ENCODE data around the gene MICAL3. TPM values are rescaled to one million over a fixed set of nuclear protein-coding genes. Genes with fewer than 3 reads are reported as not detected.

MICAL3 gene
- total and polyA plus RNA-seq, 2 experiments from 2014 or later = 6.1 to 25.1 TPM

DNA sequence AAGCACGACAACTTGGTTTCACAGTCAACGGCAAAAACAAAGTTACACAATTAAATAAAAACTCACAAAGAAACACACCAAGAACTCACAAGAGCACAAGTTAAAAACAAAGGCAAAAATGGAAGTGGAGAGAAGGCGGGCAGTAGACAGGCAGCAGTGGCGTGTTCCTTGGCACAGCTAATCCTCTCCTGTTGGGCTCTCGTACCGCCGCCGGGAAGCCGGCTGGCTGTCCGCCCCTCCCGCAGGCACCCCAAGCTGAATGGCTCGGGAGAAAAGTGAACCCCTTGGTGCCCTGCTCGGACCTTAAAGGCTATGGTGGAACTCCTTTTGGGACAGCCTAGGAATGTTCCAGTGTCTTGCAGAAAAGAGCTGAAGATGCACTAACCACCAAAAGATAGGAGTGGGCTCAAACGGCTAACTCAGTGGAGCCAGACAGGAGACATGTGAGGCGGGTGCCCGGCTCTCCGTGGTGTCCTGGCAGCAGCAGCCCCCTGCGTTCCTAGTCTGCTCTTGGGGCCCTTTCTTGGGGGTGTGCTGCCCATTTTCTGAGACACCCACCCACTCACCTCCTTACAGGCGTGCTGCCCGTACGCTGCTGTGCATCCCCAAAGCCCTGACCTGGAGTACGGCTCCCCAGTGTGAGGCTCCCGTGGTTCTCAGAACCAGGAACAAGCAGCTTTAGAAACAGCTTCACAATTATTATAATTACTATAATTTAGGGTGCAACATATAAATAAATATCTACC lies 164.0 kb downstream of the MICAL3 start:
- 97 to 98% methylated on average over 23 of the region's 23 CpGs for WGBS, 2 experiments (ENCODE audit: low coverage in 1 of 2, low lambda C conversion rate in 2 of 2, missing lambda C conversion rate in 2 of 2)
- no peak overlapping the region for H3K4me2 ChIP-seq (ENCODE audit: unreplicated experiment)
- H2AFZ ChIP-seq = no peak overlapping the region
- no peaks in the 10 kb centered on the region for H3K4me1 ChIP-seq (ENCODE audit: insufficient read depth)
- no peaks in the 10 kb centered on the region for H4K20me1 ChIP-seq (ENCODE audit: insufficient read depth)
- in situ Hi-C loops (cut with MboI) = no loop called here
- DNase-seq = no peak
- peaks cover 4% of the 10 kb centered on the region; the same call in 1 of the 2 replicates for H3K36me3 ChIP-seq (ENCODE audit: low read depth)
- no peak overlapping the region for H3K27ac ChIP-seq
- no peaks in the 10 kb centered on the region for H3K27me3 ChIP-seq (replicated peaks; ENCODE audit: insufficient read depth)
- H3K9me2 ChIP-seq (ENCODE audit: insufficient read depth) = no peaks in the 10 kb centered on the region
- H3F3A ChIP-seq (ENCODE audit: insufficient read depth) = no peaks in the 10 kb centered on the region
- no peak overlapping the region for H3K4me3 ChIP-seq
- no peaks in the 10 kb centered on the region for H3K79me2 ChIP-seq (ENCODE audit: insufficient read depth)
- H3K9me3 ChIP-seq (ENCODE audit: low read depth) = no peaks in the 10 kb centered on the region
- no peak overlapping the region for H3K9ac ChIP-seq
- TF ChIP-seq EZH2phosphoT487 (IDR thresholded peaks at IDR 0.05; ENCODE audit: insufficient read depth, low read depth) (no peak), EZH2 (IDR thresholded peaks at IDR 0.05; ENCODE audit: insufficient read depth, poor library complexity, severe bottlenecking) (no peak)

DNA sequence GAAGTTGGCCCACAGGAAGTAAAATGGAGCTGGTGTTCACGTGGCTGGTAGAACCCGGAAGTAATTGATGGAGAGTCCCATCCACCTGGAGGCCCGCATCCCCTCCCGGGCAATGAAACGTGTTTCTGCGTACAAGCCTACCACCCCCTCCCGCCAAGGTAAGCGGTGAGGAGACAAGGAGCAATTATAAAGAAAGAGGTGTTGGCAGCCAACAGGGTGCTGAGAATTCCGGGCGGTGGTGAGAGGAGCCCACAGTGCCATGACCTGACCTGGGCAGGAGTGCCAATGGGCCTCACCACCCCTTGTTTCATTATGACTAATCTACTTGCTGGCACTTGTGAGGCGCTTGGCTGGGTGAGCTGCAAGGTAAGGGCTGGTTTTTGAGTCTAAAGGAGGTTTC lies 166.3 kb downstream of the MICAL3 start:
- no peak for DNase-seq
- 0 out of 2 replicates have a peak, but pooled peaks cover 4% of the 10 kb centered on the region for H3K36me3 ChIP-seq (ENCODE audit: low read depth)
- H4K20me1 ChIP-seq (ENCODE audit: insufficient read depth) = no peaks in the 10 kb centered on the region
- H3K27ac ChIP-seq = no peak overlapping the region
- in situ Hi-C loops (cut with MboI) = no loop called here
- no peak overlapping the region for H3K4me2 ChIP-seq (ENCODE audit: unreplicated experiment)
- 95 to 96% methylated on average over 11 of the region's 11 CpGs for WGBS, 2 experiments (ENCODE audit: low coverage in 1 of 2, low lambda C conversion rate in 2 of 2, missing lambda C conversion rate in 2 of 2)
- H3K4me3 ChIP-seq = no peak overlapping the region
- no peak overlapping the region for H3K9ac ChIP-seq
- H3K27me3 ChIP-seq (replicated peaks; ENCODE audit: insufficient read depth) = no peaks in the 10 kb centered on the region
- no peaks in the 10 kb centered on the region for H3K9me2 ChIP-seq (ENCODE audit: insufficient read depth)
- H3K9me3 ChIP-seq (ENCODE audit: low read depth) = no peaks in the 10 kb centered on the region
- no peak overlapping the region for H2AFZ ChIP-seq
- no peaks in the 10 kb centered on the region for H3F3A ChIP-seq (ENCODE audit: insufficient read depth)
- H3K79me2 ChIP-seq (ENCODE audit: insufficient read depth) = no peaks in the 10 kb centered on the region
- no peaks in the 10 kb centered on the region for H3K4me1 ChIP-seq (ENCODE audit: insufficient read depth)
- TF ChIP-seq EZH2phosphoT487 (IDR thresholded peaks at IDR 0.05; ENCODE audit: insufficient read depth, low read depth) = no peak
- TF ChIP-seq EZH2 (IDR thresholded peaks at IDR 0.05; ENCODE audit: insufficient read depth, poor library complexity, severe bottlenecking) = no peak

DNA sequence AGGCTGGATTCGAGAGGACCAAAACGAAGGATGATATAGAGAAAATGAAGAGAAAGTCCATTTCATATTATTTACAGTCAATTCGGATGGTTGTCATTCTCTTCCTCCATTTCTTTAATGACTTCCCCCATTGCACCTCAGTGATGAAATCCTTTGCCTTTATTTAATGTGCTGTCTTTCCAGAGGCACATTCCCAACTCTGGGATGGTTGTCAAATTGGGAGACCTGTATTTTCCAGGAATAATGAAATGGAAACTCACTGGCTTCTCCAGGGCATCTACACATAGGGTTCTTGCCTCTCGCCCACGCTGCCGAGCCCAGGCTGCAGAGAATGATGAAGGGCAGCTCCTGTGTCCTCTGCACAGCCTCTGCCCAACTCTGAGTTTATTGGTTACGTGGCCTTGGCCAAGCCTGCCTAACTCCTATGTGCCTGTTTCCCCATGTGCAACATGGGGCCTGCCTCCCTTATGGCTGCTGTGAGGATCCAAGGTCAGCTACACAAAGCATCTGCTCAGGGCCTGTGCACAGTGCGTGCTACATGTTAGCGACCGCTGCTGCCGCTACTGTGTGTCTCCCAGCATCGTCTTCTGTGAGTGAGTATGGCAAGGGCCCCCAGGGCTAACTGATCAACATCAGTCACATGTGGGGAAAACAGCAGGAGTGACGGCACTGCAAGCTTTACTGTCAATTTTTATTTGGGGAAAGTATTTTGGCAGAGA lies 168.6 kb downstream of the MICAL3 start:
- in situ Hi-C loops (cut with MboI) = no loop called here
- H3K4me3 ChIP-seq = no peak overlapping the region
- H3K9me3 ChIP-seq (ENCODE audit: low read depth) = no peaks in the 10 kb centered on the region
- no peak overlapping the region for H2AFZ ChIP-seq
- TF ChIP-seq EZH2phosphoT487 (IDR thresholded peaks at IDR 0.05; ENCODE audit: insufficient read depth, low read depth) (no peak), EZH2 (IDR thresholded peaks at IDR 0.05; ENCODE audit: insufficient read depth, poor library complexity, severe bottlenecking) (no peak)
- no peaks in the 10 kb centered on the region for H3K9me2 ChIP-seq (ENCODE audit: insufficient read depth)
- H3K4me1 ChIP-seq (ENCODE audit: insufficient read depth) = no peaks in the 10 kb centered on the region
- no peak overlapping the region for H3K4me2 ChIP-seq (ENCODE audit: unreplicated experiment)
- no peaks in the 10 kb centered on the region for H3F3A ChIP-seq (ENCODE audit: insufficient read depth)
- 0 out of 2 replicates have a peak, but pooled peaks cover 4% of the 10 kb centered on the region for H3K36me3 ChIP-seq (ENCODE audit: low read depth)
- no peak overlapping the region for H3K9ac ChIP-seq
- H4K20me1 ChIP-seq (ENCODE audit: insufficient read depth) = no peaks in the 10 kb centered on the region
- no peaks in the 10 kb centered on the region for H3K79me2 ChIP-seq (ENCODE audit: insufficient read depth)
- H3K27ac ChIP-seq = no peak overlapping the region
- 93 to 94% methylated on average over 13 of the region's 13 CpGs for WGBS, 2 experiments (ENCODE audit: low coverage in 1 of 2, low lambda C conversion rate in 2 of 2, missing lambda C conversion rate in 2 of 2)
- DNase-seq = no peak
- H3K27me3 ChIP-seq (replicated peaks; ENCODE audit: insufficient read depth) = no peaks in the 10 kb centered on the region

DNA sequence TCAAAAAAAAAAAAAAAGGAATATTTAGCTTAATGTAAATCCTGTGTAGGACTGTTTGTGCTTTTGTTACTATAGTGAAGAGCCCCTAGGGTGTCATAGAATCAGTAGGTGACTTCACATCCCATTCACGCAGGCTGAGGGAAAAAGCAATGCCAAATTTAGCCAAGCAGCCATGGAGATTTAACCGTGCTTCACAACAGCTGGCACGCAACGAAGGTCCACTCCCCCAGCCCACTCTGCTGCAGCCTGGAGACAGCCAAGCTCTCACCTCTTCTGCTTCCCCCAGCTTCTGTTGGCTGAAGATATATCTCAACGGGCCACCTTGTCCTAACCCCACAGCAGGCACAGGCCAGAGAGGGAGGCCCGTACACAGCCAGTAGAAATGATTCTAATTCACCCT lies 171.3 kb downstream of the MICAL3 start:
- in situ Hi-C loops (cut with MboI) = no loop called here
- WGBS, 2 experiments (ENCODE audit: low coverage in 1 of 2, low lambda C conversion rate in 2 of 2, missing lambda C conversion rate in 2 of 2) = 90 to 91% methylated on average over 6 of the region's 6 CpGs

More for the DNA sequence above, 171.3 kb downstream of the MICAL3 start:
- Histone ChIP-seq H3K4me2 (ENCODE audit: unreplicated experiment) (no peak overlapping the region), H4K20me1 (ENCODE audit: insufficient read depth) (no peaks in the 10 kb centered on the region), H3F3A (ENCODE audit: insufficient read depth) (no peaks in the 10 kb centered on the region), H3K9ac (no peak overlapping the region), H2AFZ (no peak overlapping the region), H3K4me1 (ENCODE audit: insufficient read depth) (no peaks in the 10 kb centered on the region), H3K27me3 (replicated peaks; ENCODE audit: insufficient read depth) (no peaks in the 10 kb centered on the region), H3K4me3 (no peak overlapping the region), H3K36me3 (ENCODE audit: low read depth) (no peaks in the 10 kb centered on the region), H3K9me2 (ENCODE audit: insufficient read depth) (no peaks in the 10 kb centered on the region), H3K79me2 (ENCODE audit: insufficient read depth) (no peaks in the 10 kb centered on the region), H3K27ac (no peak overlapping the region), H3K9me3 (ENCODE audit: low read depth) (no peaks in the 10 kb centered on the region)
- TF ChIP-seq EZH2 (IDR thresholded peaks at IDR 0.05; ENCODE audit: insufficient read depth, poor library complexity, severe bottlenecking) = no peak
- no peak for TF ChIP-seq EZH2phosphoT487 (IDR thresholded peaks at IDR 0.05; ENCODE audit: insufficient read depth, low read depth)
- DNase-seq = no peak

Data from GM23248 (cell line).